ENCODE results near the gene CPB2. TPM values are rescaled to one million over a fixed set of nuclear protein-coding genes. Genes with fewer than 3 reads are reported as not detected.

The CPB2 gene
- total RNA-seq, 1 donor from 2014 or later = not detected

DNA sequence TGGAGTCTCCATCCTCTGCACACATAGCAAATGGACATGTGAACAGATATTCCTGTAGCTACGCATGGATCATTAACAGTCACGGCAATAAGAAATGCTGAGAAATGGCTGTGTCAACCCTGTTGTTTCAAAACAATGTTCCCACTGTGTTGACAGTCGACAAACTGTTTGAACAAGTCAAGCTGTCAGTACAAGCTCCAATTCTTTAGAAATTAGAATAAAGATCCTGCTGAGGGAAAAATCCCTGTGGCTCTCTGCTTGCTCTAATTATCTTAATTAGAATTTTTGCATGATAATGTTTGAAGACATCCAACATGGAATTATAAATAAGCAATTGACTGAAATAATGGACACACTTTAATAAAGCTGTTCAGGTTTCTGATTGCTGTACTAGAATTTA, 37.9 kb upstream of the CPB2 start:
- H3K4me3 Mint-ChIP-seq (ENCODE audit: unreplicated experiment) = no peak overlapping the region
- H3K36me3 Mint-ChIP-seq (ENCODE audit: low read depth, unreplicated experiment) = no peaks in the 10 kb centered on the region
- no peaks in the 10 kb centered on the region for H3K4me1 Mint-ChIP-seq (ENCODE audit: unreplicated experiment)
- no peaks in the 10 kb centered on the region for H3K27me3 Mint-ChIP-seq (ENCODE audit: unreplicated experiment)
- H3K27ac Mint-ChIP-seq (ENCODE audit: unreplicated experiment) = no peak overlapping the region
- TF ChIP-seq, protein P1, sequence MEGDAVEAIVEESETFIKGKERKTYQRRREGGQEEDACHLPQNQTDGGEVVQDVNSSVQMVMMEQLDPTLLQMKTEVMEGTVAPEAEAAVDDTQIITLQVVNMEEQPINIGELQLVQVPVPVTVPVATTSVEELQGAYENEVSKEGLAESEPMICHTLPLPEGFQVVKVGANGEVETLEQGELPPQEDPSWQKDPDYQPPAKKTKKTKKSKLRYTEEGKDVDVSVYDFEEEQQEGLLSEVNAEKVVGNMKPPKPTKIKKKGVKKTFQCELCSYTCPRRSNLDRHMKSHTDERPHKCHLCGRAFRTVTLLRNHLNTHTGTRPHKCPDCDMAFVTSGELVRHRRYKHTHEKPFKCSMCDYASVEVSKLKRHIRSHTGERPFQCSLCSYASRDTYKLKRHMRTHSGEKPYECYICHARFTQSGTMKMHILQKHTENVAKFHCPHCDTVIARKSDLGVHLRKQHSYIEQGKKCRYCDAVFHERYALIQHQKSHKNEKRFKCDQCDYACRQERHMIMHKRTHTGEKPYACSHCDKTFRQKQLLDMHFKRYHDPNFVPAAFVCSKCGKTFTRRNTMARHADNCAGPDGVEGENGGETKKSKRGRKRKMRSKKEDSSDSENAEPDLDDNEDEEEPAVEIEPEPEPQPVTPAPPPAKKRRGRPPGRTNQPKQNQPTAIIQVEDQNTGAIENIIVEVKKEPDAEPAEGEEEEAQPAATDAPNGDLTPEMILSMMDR (IDR thresholded peaks at IDR 0.05; ENCODE audit: unreplicated experiment) = no peak
- H3K9me3 Mint-ChIP-seq (ENCODE audit: unreplicated experiment) = no peaks in the 10 kb centered on the region
- DNase-seq (ENCODE audit: low spot score) = no peak

DNA sequence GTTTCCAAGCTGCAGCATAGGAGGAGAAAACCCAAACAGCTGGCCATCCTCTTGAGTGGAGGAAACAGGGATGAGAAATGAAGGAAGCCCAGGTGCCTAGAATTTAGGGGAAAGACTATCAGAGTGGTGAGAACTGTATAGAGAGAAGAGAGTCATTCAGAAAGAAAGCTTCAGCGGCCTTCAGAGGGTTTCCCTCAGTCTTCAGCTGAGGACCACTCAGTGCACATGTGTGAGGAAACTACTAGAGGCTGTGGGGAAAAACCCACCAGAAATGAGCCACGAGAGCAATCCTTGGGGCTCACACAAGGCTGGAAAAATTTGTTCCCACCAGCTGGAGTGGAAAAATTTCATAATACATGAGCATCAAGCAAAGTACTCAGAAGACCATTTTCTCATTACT, 35.2 kb upstream of the CPB2 start:
- no peak overlapping the region for H3K27ac Mint-ChIP-seq (ENCODE audit: unreplicated experiment)
- H3K9me3 Mint-ChIP-seq (ENCODE audit: unreplicated experiment) = no peaks in the 10 kb centered on the region
- no peak overlapping the region for H3K4me3 Mint-ChIP-seq (ENCODE audit: unreplicated experiment)
- H3K36me3 Mint-ChIP-seq (ENCODE audit: low read depth, unreplicated experiment) = no peaks in the 10 kb centered on the region
- DNase-seq (ENCODE audit: low spot score) = no peak
- peaks cover 10% of the 10 kb centered on the region for H3K4me1 Mint-ChIP-seq (ENCODE audit: unreplicated experiment)
- TF ChIP-seq, protein P1 (IDR thresholded peaks at IDR 0.05; ENCODE audit: unreplicated experiment) = no peak
- H3K27me3 Mint-ChIP-seq (ENCODE audit: unreplicated experiment) = peaks cover 3% of the 10 kb centered on the region

DNA sequence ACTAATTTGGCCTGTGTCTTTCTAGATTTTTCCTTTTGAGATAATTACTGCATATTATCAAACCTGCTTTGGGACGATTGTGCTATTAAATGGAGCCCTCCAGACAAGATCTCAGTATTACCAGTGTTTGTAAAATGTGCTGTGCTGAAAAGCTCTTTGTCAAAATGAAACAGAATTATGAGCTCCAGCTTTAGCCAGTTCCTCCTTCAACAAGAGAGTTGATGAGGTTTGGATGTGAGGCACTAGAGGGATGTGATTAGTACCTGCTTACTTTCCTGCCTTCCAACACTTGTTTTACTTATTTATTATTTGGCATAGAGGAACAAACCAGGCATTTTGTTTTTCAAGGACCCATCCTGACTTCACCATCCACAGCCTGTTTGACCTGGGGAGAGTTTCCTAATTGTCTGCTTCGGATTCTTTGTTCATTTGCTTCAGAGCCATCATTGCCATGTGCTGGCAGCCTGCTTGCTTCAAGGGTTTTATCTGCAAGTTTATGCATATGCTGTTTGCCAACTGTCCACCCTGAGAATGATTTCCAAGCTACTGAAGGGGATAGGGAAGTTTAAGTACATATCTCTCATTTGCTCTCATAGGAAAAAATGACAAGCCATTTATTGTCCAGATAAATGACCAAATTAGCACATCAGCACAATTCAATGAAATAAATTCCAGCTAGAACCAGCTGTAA, 32.9 kb upstream of the CPB2 start:
- Mint-ChIP-seq H3K4me3 (ENCODE audit: unreplicated experiment) (no peak overlapping the region), H3K27me3 (ENCODE audit: unreplicated experiment) (peaks cover 3% of the 10 kb centered on the region), H3K36me3 (ENCODE audit: low read depth, unreplicated experiment) (no peaks in the 10 kb centered on the region), H3K9me3 (ENCODE audit: unreplicated experiment) (no peaks in the 10 kb centered on the region), H3K27ac (ENCODE audit: unreplicated experiment) (no peak overlapping the region), H3K4me1 (ENCODE audit: unreplicated experiment) (peaks cover 10% of the 10 kb centered on the region)
- DNase-seq (ENCODE audit: low spot score) = no peak
- TF ChIP-seq, protein P1 (IDR thresholded peaks at IDR 0.05; ENCODE audit: unreplicated experiment) = no peak

DNA sequence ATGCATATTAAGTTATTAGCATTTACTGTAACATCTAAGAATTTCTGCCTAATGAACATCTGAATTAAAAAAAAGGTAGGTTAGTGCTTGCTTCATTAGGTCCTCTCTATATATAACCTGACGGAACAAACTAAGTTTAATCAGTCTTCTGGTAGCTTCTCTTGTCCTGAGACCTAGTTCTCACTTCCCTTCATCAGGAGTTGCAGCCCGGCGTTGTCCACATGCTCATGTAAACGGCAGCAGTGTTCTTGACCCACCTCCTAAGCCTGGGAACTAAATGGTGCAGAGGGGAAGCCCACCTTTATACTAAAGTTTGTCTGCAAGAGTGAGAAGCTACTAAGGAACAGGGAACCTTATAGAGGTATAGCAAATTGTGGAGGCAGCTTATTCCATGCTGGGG, 31.9 kb upstream of the CPB2 start:
- Mint-ChIP-seq H3K9me3 (ENCODE audit: unreplicated experiment) (no peaks in the 10 kb centered on the region), H3K27me3 (ENCODE audit: unreplicated experiment) (peaks cover 3% of the 10 kb centered on the region), H3K36me3 (ENCODE audit: low read depth, unreplicated experiment) (no peaks in the 10 kb centered on the region), H3K27ac (ENCODE audit: unreplicated experiment) (no peak overlapping the region), H3K4me1 (ENCODE audit: unreplicated experiment) (peaks cover 10% of the 10 kb centered on the region), H3K4me3 (ENCODE audit: unreplicated experiment) (no peak overlapping the region)
- TF ChIP-seq, protein P1 (IDR thresholded peaks at IDR 0.05; ENCODE audit: unreplicated experiment) = no peak
- DNase-seq (ENCODE audit: low spot score) = no peak

DNA sequence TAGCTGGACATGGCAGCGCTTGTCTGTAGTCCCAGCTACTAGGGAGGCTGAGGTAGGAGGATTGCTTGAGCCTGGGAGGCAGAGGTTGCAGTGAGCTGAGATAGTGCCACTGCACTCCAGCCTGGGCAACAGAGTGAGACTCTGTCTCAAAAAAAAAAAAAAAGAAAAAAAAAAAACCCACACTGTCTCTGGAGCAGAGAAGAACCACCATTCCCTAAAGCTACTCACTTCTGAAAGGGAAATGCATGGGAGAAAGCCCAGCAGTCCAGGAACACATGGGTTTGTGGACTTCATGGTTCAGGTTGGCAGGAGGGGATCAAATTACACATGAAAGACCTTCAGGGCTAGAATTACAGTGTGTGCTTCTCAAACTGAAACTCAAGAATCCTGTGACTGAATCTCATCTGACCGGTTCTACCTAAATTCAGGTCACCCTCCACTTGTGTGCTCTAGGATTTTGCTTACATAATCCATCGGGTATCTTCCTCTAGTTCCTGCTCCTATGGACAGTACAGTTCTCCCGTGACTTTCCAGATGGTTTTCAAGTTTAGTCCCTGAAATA, 30.2 kb upstream of the CPB2 start:
- Mint-ChIP-seq H3K27me3 (ENCODE audit: unreplicated experiment) (peaks cover 3% of the 10 kb centered on the region), H3K4me1 (ENCODE audit: unreplicated experiment) (peaks cover 10% of the 10 kb centered on the region), H3K9me3 (ENCODE audit: unreplicated experiment) (no peaks in the 10 kb centered on the region), H3K4me3 (ENCODE audit: unreplicated experiment) (no peak overlapping the region), H3K27ac (ENCODE audit: unreplicated experiment) (no peak overlapping the region), H3K36me3 (ENCODE audit: low read depth, unreplicated experiment) (no peaks in the 10 kb centered on the region)
- TF ChIP-seq, protein P1 (IDR thresholded peaks at IDR 0.05; ENCODE audit: unreplicated experiment) = no peak
- DNase-seq (ENCODE audit: low spot score) = no peak
